Raji (cell line): Measurements from ENCODE around the gene KCNQ4.

Source experiments
- POLR2A ChIP-seq: IDR thresholded peaks from 2 replicates; pipeline ENCODE4 v1.6.1; 2011; ENCODE audit warnings: low read depth, low read length, control low read depth; ENCODE audit not compliant: insufficient read depth

KCNQ4 gene

GRCh38 chr1:40861224-40862003 lies 77.8 kb downstream of the KCNQ4 start:
- TF ChIP-seq POLR2A: no peak

GRCh38 chr1:40862008-40862863 lies 78.6 kb downstream of the KCNQ4 start, which contains the start of gene CITED4:
CITED4 (minus strand) TSS chr1:40862363; CDS start chr1:40862127, 236 bp downstream.
- no peak for TF ChIP-seq POLR2A

GRCh38 chr1:40868051-40868723 lies 84.6 kb downstream of the KCNQ4 start:
- TF ChIP-seq POLR2A: no peak

GRCh38 chr1:40870135-40870728 lies 86.6 kb downstream of the KCNQ4 start:
- TF ChIP-seq POLR2A: no peak

GRCh38 chr1:40872276-40872675 lies 88.7 kb downstream of the KCNQ4 start:
- no peak for TF ChIP-seq POLR2A

GRCh38 chr1:40873863-40874472 lies 90.4 kb downstream of the KCNQ4 start:
- TF ChIP-seq POLR2A: no peak

- no peak for TF ChIP-seq POLR2A
Measured at GRCh38 chr1:40876436-40876761, 92.8 kb downstream of the KCNQ4 start.

GRCh38 chr1:40876891-40877290 lies 93.3 kb downstream of the KCNQ4 start:
- TF ChIP-seq POLR2A: no peak

- TF ChIP-seq POLR2A: no peak
Measured at GRCh38 chr1:40877698-40878097, 94.1 kb downstream of the KCNQ4 start.

- no peak for TF ChIP-seq POLR2A
Measured at GRCh38 chr1:40878906-40879305, 95.3 kb downstream of the KCNQ4 start.

- no peak for TF ChIP-seq POLR2A
Measured at GRCh38 chr1:40879482-40880175, 96.0 kb downstream of the KCNQ4 start.

GRCh38 chr1:40880813-40881549 lies 97.4 kb downstream of the KCNQ4 start:
- TF ChIP-seq POLR2A: no peak

- no peak for TF ChIP-seq POLR2A
Measured at GRCh38 chr1:40884055-40884795, 100.6 kb downstream of the KCNQ4 start.

GRCh38 chr1:40886318-40887011 lies 102.9 kb downstream of the KCNQ4 start:
- no peak for TF ChIP-seq POLR2A
